GM12878 (cell line): ENCODE data around the gene STX16.

ENCODE experiments used
- BRCA1 ChIP-seq: IDR thresholded peaks from 2 replicates; pipeline ENCODE4 v1.6.1; 2011; ENCODE audit warnings: low read depth, low read length, improper control_type of control experiment
- CTCF ChIP-seq, 3 experiments: IDR thresholded peaks in 2 of 3; conservative IDR thresholded peaks in 1 of 3; 2 replicates each; pipeline ENCODE4 v1.5.1; 2011; ENCODE audit warnings: low read depth in 3 of 3, low read length in 3 of 3, mild to moderate bottlenecking in 3 of 3, control low read depth in 2 of 3, moderate library complexity in 2 of 3, inconsistent platforms in 1 of 3, mixed read lengths in 1 of 3; ENCODE audit not compliant: control insufficient read depth in 2 of 3, insufficient read depth in 1 of 3; ENCODE audit errors: extremely low read depth in 1 of 3
- EP300 ChIP-seq, 2 experiments: fragments of 150-350 bp in 1 of 2; IDR thresholded peaks; 2 replicates each; pipeline ENCODE4 v1.6.1; 2011 to 2012; ENCODE audit warnings: low read depth in 2 of 2, low read length in 2 of 2, borderline replicate concordance in 1 of 2, improper control_type of control experiment in 1 of 2, inconsistent platforms in 1 of 2; ENCODE audit not compliant: control insufficient read depth in 1 of 2
- FOXK2 ChIP-seq: fragments of 450-650 bp; IDR thresholded peaks from 2 replicates; pipeline ENCODE4 v1.6.1; 2017; ENCODE audit warnings: mild to moderate bottlenecking, moderate library complexity
- IRF3 ChIP-seq: fragments of 450-650 bp; IDR thresholded peaks from 2 replicates; pipeline ENCODE4 v1.6.1; 2014; ENCODE audit warnings: mild to moderate bottlenecking
- IRF4 ChIP-seq: IDR thresholded peaks from 2 replicates; pipeline ENCODE4 v1.6.1; 2011; ENCODE audit warnings: low read depth, low read length
- KDM1A ChIP-seq: fragments of 200-600 bp; sonication (generic); IDR thresholded peaks from 2 replicates; pipeline ENCODE4 v1.6.1; 2016; ENCODE audit warnings: borderline replicate concordance
- MAX ChIP-seq: IDR thresholded peaks from 2 replicates; pipeline ENCODE4 v1.6.1; 2012; ENCODE audit warnings: low read depth, low read length, improper control_type of control experiment
- NFIC ChIP-seq: IDR thresholded peaks from 2 replicates; pipeline ENCODE4 v1.6.1; 2012; ENCODE audit warnings: low read depth, mild to moderate bottlenecking, inconsistent platforms, low read length, moderate library complexity
- POLR2AphosphoS2 ChIP-seq: IDR thresholded peaks from 2 replicates; pipeline ENCODE4 v1.6.1; 2011; ENCODE audit warnings: low read depth, mild to moderate bottlenecking, low read length, improper control_type of control experiment, moderate library complexity
- RELA ChIP-seq: fragments of 450-650 bp; IDR thresholded peaks from 2 replicates; pipeline ENCODE4 v1.8.0; 2014; ENCODE audit warnings: borderline replicate concordance; ENCODE audit not compliant: partially characterized antibody
- SIN3A ChIP-seq: IDR thresholded peaks from 2 replicates; pipeline ENCODE4 v1.6.1; 2012; ENCODE audit warnings: low read depth, low read length, improper control_type of control experiment
- YY1 ChIP-seq: IDR thresholded peaks from 2 replicates; pipeline ENCODE4 v1.6.1; 2011; ENCODE audit warnings: low read depth, mild to moderate bottlenecking, low read length
- ZNF592 ChIP-seq: fragments of 450-650 bp; IDR thresholded peaks from 2 replicates; pipeline ENCODE4 v1.6.1; 2017; ENCODE audit warnings: mild to moderate bottlenecking, moderate library complexity

- no peak for TF ChIP-seq CTCF (IDR thresholded peaks at IDR 0.05 in 2 of 3, conservative IDR thresholded peaks at IDR 0.05 in 1 of 3; ENCODE audit: control insufficient read depth in 2 of 3, extremely low read depth in 1 of 3, insufficient read depth in 1 of 3, low read depth in 3 of 3, low read length in 3 of 3)
- TF ChIP-seq KDM1A = no peak
- TF ChIP-seq BRCA1 = no peak
- TF ChIP-seq IRF3 = no peak
- TF ChIP-seq POLR2AphosphoS2 = no peak
- no peak for TF ChIP-seq FOXK2
- no peak for TF ChIP-seq YY1
- TF ChIP-seq ZNF592 = no peak
- no peak for TF ChIP-seq RELA
- no peak for TF ChIP-seq IRF4
- no peak for TF ChIP-seq SIN3A
- TF ChIP-seq NFIC = no peak
- no peak for TF ChIP-seq EP300 (IDR thresholded peaks at IDR 0.05; ENCODE audit: borderline replicate concordance in 1 of 2, control insufficient read depth in 1 of 2, low read depth in 2 of 2, low read length in 2 of 2)
- no peak for TF ChIP-seq MAX
Measured at GRCh38 chr20:58688840-58689239, 37.8 kb downstream of the STX16 start.
